Neuron (in vitro differentiated cells): Measurements from ENCODE around the gene EP400.

Source experiments
- H2AFZ ChIP-seq: one replicate; pipeline ENCODE4 v1.6.1; 2013; ENCODE audit warnings: low read depth, mild to moderate bottlenecking, inconsistent platforms, low read length, moderate library complexity
- H3K27me3 ChIP-seq: one replicate; pipeline ENCODE4 v1.6.1; 2013; ENCODE audit warnings: low read length; ENCODE audit not compliant: insufficient read depth
- H3K36me3 ChIP-seq: one replicate; pipeline ENCODE4 v1.6.1; 2013; ENCODE audit warnings: low read length; ENCODE audit not compliant: insufficient read depth
- H3K4me1 ChIP-seq: one replicate; pipeline ENCODE4 v1.6.1; 2013; ENCODE audit warnings: low read length; ENCODE audit not compliant: insufficient read depth
- H3K4me3 ChIP-seq: 2 replicates; pipeline ENCODE4 v1.5.1; 2013; ENCODE audit warnings: mild to moderate bottlenecking, low read length, moderate library complexity
- H3K9me3 ChIP-seq: one replicate; pipeline ENCODE4 v1.6.1; 2013; ENCODE audit warnings: low read length

Gene EP400

DNA sequence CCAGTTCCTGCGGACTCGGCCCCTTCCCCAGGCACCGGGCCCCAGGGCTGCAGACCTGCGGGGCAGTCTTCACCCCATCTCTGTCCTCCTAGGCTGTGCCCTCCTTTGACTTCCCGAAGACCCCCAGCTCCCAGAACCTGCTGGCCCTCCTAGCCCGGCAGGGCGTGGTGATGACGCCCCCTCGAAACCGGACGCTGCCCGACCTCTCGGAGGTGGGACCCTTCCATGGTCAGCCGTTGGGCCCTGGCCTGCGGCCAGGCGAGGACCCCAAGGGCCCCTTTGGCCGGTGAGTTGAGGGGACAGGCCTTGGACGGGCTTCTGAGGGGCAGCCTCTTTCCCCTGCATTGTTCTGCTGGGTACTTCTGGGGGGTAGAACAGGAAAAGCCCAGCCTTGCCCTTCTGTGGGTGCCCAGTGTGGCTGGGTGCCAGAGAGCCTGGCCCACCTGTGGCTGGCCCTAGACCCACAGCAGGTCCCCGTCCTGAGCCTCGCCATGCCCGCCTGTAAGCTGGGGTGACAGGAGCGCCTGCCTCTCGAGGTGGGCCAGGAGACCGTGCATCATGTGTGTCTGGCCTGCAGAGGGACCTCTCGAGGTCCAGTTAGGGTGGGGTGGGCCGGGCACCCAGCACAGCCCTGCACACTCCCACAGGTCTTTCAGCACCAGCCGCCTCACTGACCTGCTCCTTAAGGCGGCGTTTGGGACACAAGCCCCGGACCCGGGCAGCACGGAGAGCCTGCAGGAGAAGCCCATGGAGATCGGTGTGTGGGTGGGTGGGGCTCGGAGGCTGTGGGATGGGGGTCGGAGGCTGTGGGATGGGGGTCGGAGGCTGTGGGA, 33.2 kb upstream of the EP400 start:
- Histone ChIP-seq H3K27me3 (no peaks in the 10 kb centered on the region), H3K9me3 (no peaks in the 10 kb centered on the region), H3K4me3 (no peak overlapping the region), H3K4me1 (no peaks in the 10 kb centered on the region), H3K36me3 (peaks cover 71% of the 10 kb centered on the region), H2AFZ (no peak overlapping the region)

DNA sequence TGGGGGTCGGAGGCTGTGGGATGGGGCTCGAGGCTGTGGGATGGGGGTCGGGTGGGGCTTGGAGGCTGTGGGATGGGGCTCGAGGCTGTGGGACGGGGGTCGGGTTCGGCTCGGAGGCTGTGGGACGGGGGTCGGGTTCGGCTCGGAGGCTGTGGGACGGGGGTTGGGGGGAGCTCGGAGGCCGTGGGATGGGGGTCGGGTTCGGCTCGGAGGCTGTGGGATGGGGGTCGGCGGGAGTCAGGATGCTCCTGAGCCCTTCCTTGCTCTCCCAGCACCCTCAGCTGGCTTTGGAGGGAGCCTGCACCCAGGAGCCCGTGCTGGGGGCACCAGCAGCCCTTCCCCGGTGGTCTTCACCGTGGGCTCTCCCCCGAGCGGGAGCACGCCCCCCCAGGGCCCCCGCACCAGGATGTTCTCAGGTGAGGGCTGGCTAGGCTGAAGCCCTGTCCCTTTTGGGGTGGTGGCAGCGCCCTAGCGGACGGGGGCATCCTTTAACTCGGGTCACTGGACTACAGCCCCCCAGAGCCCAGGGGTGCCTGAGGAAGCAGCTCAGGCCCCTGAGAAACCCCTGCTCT, 32.5 kb upstream of the EP400 start:
- Histone ChIP-seq H3K36me3 (peaks cover 72% of the 10 kb centered on the region), H3K9me3 (no peaks in the 10 kb centered on the region), H3K4me1 (no peaks in the 10 kb centered on the region), H3K27me3 (no peaks in the 10 kb centered on the region), H3K4me3 (no peak overlapping the region), H2AFZ (no peak overlapping the region)

DNA sequence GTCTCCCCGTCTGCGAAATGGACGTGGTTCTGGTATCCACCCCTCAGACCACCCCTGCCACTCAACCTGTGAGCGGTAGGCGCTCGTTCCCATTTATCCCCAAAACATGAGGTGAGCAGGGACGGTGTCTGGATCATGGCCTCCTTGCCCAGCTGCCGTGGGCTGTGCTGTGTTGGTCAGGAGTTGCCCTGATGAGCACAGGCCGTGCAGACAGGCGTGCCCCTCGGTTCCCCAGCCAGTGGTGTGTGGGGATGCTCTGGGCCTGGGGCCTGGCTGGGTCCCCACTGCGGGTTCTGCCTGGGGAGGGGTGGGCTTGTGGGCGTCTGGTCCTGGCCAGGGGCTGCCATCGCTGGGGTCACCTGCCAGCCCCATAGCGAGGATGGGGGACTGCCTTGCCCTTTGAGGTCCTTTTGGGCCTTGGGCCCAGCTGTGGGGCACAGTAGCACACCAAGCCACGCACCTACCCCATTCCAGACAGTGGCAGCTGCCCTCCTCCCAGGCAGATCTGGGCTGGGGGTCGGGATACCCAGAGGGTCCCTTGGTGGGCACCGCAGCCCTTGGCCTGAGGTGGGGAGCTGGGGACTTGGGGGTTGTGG, 31.9 kb upstream of the EP400 start:
- Histone ChIP-seq H3K4me1 (no peaks in the 10 kb centered on the region), H3K9me3 (no peaks in the 10 kb centered on the region), H3K36me3 (peaks cover 71% of the 10 kb centered on the region), H2AFZ (no peak overlapping the region), H3K4me3 (no peak overlapping the region), H3K27me3 (no peaks in the 10 kb centered on the region)

DNA sequence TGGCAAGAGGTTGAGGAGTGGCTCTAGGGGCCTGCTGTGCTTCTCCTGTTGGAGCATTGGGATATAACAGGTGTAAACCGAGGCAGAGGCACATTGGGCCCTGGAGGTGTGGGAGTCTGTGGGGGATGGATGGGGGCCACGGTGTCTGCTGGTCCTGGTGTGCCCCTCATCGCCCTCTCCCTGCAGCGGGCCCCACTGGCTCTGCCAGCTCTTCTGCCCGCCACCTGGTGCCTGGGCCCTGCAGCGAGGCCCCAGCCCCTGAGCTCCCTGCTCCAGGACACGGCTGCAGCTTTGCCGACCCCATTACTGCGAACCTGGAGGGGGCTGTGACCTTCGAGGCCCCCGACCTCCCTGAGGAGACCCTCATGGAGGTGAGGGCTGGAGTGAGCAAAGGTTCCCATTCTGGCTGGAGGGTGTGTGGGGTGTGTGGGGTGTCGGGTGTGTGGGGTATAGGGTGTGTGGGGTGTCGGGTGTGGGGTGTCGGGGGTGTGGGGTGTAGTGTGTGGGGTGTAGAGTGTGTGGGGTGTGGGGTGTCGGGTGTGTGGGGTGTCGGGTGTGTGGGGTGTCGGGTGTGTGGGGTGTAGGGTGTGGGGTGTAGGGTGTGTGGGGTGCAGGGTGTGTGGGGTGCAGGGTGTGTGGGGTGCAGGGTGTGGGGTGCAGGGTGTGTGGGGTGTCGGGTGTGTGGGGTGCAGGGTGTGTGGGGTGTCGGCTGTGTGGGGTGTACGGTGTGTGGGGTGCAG, 31.3 kb upstream of the EP400 start:
- Histone ChIP-seq H3K27me3 (no peaks in the 10 kb centered on the region), H3K36me3 (peaks cover 70% of the 10 kb centered on the region), H3K4me1 (no peaks in the 10 kb centered on the region), H3K4me3 (no peak overlapping the region), H2AFZ (no peak overlapping the region), H3K9me3 (no peaks in the 10 kb centered on the region)

DNA sequence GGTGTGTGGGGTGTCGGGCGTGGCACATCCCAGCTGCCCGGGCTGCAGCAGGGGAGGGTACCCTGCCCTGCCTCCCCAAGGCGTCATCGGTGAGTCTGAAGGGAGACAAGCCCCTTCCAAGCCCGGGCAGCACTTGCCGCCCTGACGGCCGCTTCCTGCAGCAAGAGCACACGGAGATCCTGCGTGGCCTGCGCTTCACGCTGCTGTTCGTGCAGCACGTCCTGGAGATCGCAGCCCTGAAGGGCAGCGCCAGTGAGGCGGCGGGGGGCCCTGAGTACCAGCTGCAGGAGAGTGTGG, 30.7 kb upstream of the EP400 start:
- Histone ChIP-seq H3K4me1 (no peaks in the 10 kb centered on the region), H2AFZ (no peak overlapping the region), H3K36me3 (peaks cover 66% of the 10 kb centered on the region), H3K4me3 (no peak overlapping the region), H3K27me3 (no peaks in the 10 kb centered on the region), H3K9me3 (no peaks in the 10 kb centered on the region)

DNA sequence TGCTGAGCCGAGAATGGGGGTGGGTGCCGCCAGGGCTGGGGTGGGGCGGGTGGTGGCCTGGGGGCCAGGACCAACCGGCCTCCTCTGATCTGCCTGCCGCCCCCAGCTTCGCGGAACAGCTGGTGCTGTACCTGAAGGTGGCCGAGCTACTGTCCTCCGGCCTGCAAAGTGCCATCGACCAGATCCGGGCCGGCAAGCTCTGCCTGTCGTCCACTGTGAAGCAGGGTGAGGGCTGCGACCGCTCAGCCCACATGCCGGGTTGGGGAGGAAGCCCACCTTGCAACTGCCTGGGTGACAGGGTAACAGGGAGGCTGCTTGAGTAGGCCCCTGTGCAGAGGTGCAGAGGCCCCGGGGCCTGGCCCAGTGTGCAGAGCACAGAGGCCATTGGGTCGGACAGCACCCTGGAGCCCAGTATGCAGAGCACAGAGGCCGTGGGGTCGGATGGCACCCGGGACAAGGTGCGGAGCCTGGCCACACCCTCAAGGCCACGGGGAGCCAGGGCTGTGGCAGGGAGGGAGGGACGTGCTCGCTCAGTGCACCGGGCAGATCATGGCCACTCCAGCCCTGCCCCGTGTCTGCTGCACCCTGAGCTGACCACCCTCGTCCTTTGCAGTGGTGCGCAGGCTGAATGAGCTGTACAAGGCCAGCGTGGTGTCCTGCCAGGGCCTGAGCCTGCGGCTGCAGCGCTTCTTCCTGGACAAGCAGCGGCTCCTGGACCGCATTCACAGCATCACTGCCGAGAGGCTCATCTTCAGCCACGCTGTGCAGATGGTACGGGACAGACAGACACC, 30.2 kb upstream of the EP400 start:
- Histone ChIP-seq H2AFZ (no peak overlapping the region), H3K4me1 (no peaks in the 10 kb centered on the region), H3K4me3 (no peak overlapping the region), H3K36me3 (peaks cover 61% of the 10 kb centered on the region), H3K27me3 (no peaks in the 10 kb centered on the region), H3K9me3 (no peaks in the 10 kb centered on the region)

DNA sequence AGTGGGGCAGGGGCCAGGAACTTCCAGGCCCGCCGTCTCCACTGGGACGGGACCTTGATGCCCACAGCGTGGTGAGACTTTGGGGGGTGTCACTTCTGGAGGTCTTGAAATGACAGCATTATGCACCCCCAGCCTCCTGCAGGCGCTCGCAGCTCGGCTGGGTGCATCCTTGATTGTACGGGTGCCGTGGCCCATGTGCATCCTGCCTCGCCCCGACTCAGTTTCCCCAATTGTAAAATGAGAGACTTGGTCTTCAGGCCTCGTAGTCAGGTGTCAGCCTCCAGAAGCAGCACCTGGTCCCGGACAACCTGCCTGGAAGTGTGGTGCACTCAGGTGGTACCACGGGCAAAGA, 29.6 kb upstream of the EP400 start:
- no peaks in the 10 kb centered on the region for H3K4me1 ChIP-seq
- H3K9me3 ChIP-seq: no peaks in the 10 kb centered on the region
- peaks cover 55% of the 10 kb centered on the region for H3K36me3 ChIP-seq
- H3K4me3 ChIP-seq: no peak overlapping the region
- no peak overlapping the region for H2AFZ ChIP-seq
- no peaks in the 10 kb centered on the region for H3K27me3 ChIP-seq

DNA sequence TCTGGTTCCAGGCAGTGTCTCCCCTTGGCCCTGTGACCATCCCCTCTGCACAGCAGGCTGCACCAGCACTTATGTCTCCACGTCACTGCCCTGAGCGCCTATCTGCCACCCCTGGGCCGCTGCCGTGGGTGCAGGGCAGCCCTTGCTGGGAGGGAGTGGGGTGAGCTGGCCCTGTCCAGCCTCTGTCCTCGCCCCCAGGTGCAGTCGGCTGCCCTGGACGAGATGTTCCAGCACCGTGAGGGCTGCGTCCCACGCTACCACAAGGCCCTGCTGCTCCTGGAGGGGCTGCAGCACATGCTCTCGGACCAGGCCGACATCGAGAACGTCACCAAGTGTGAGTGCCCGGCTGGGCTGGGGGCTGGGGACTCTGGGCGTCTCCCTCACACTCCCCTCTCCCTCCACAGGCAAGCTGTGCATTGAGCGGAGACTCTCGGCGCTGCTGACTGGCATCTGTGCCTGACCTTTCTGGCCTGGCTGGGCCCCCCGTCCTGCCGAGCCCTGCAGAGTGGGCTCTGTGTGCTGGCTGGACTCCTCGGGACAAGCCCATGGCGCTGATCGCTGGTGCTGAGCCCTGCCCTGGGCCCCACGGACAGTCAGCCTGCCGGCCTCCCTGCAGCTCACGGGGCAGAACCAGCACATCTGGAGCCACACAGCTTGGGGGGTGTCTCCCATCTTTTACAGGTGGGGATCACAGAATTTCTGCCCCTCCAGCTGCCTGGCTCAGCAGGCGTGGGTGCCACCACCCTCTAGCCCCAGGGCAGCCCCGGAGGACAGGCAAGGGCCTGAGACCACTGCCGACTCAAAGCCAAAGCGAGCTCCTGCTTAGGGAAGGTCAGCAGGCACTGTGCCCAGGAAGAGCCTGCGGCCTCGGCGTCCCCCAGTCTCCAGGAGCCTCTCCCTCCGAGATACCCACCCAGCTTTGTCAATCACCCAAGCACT, 28.6 kb upstream of the EP400 start:
- Histone ChIP-seq H3K9me3 (no peaks in the 10 kb centered on the region), H3K4me3 (no peak overlapping the region), H3K36me3 (peaks cover 48% of the 10 kb centered on the region), H3K4me1 (no peaks in the 10 kb centered on the region), H3K27me3 (no peaks in the 10 kb centered on the region), H2AFZ (no peak overlapping the region)

DNA sequence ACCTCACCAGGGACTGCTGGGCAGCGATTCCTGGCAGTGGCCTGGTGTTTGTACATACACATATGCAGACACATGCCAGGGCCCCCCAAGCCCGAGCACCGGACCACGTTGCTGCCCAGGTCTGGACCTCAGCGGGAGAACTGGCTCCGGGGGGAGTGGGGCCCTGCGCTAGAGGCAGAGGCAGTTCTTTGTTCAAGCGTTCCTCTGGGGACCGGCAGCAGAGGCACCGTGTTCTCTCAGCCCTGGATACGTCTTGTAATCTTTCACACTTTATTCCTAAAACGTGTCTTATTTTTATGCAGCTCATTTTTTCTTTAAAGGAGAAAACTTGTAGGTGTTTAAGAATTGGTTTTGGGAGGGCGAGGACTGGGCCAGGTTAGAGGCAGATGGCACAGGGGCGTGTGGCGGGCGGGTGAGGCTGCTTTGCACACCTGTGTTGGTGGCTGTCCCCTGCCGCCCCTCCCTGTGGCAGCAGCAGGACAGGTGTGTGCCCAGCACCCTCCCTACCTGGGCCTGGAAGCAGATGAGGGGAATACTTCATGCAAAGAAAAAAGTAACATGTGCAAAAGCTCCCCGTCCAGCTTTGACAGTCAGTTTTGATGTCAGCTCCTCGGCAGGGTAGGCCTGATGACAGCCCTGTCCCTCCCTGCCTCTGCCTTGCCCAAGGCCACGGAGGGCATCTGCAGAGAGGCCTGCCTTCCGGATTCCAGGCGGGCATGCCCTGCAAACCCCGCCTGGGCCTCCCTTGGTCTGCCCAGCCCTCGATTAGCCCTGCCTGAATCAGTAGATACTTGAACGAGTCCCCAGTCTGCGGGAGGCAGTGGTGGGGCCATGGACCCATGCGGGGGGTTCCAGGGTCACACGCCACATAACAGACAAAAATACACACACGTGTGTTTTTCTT, 27.6 kb upstream of the EP400 start:
- Histone ChIP-seq H3K9me3 (no peaks in the 10 kb centered on the region), H2AFZ (no peak overlapping the region), H3K4me1 (no peaks in the 10 kb centered on the region), H3K27me3 (no peaks in the 10 kb centered on the region), H3K4me3 (no peak overlapping the region), H3K36me3 (peaks cover 44% of the 10 kb centered on the region)

DNA sequence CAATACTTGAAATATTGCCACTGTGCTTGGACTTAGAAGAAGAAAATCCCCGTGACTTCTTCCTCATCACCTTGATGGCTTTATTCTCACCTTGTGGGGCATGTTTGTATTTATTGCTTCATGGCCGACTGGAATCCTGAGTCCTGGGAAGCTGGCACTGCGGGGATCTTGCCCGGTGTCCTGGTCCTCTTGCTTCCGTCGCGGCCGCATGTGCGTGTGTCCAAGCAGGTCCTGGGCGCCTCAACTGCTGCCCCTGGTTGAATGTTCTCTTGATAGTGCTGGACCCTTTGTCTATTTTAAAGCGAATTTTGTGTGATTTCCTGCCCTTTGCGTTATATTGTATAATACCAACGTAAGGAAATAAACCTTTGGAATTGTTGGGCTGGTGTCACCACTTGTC, 27.0 kb upstream of the EP400 start:
- H3K36me3 ChIP-seq: peaks cover 41% of the 10 kb centered on the region
- H3K4me1 ChIP-seq: no peaks in the 10 kb centered on the region
- no peak overlapping the region for H3K4me3 ChIP-seq
- H3K27me3 ChIP-seq: no peaks in the 10 kb centered on the region
- H2AFZ ChIP-seq: no peak overlapping the region
- no peaks in the 10 kb centered on the region for H3K9me3 ChIP-seq

DNA sequence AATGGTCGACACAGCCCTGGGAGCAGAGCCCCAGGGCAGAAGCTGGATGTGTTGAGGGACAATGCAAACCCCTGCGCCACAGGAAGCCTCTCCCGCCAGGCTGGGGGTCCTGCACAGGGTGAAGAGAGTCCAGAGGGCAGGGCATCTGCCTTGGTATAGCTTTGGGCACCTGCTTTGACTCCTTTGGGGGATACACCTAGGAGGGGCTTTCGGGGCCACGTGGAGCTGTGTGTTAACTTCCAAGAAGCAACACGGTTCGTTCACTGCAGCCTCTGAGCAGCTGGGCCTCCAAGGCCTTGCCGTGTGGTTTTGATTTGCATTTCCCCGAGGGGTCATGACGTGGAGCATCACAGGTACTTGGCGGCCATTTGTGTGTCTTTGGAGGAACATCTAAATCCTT, 26.5 kb upstream of the EP400 start:
- no peaks in the 10 kb centered on the region for H3K4me1 ChIP-seq
- H3K36me3 ChIP-seq: peaks cover 39% of the 10 kb centered on the region
- H3K4me3 ChIP-seq: no peak overlapping the region
- H2AFZ ChIP-seq: no peak overlapping the region
- H3K27me3 ChIP-seq: no peaks in the 10 kb centered on the region
- H3K9me3 ChIP-seq: no peaks in the 10 kb centered on the region
